GM19452 (cell line): Measurements from ENCODE around the gene TMTC1.

Source experiments
- ATAC-seq: cut with Tn5 transposase; IDR thresholded peaks from one replicate; pipeline ENCODE4 v1.9.1; 2021; ENCODE audit not compliant: unreplicated experiment

Gene TMTC1

DNA sequence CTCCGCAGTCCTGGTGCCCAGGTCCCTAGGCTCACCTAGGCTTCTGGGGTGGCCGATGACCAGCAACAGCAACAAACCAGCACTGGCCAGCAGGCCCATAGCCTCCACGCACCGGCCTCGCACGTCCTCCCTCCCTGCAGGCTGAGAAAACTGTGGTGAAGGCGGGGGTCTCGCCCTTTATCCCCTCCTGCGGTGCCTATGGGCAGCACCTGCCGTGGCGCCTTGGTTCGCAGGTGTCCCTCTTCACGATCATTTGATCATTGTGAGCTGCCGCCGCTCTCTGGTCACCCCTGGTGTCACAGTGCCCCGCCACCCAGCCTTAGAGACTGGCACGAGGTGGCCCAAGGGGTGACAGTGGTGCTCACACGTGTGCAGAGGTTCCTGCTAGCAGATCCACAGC, 286.2 kb downstream of the TMTC1 start, which contains the start of gene OVCH1:
Gene OVCH1 (minus strand): TSS at position 99 of the 400 bp plus-strand sequence. CDS start 0 bp downstream, at position 99.
- no peak for ATAC-seq

DNA sequence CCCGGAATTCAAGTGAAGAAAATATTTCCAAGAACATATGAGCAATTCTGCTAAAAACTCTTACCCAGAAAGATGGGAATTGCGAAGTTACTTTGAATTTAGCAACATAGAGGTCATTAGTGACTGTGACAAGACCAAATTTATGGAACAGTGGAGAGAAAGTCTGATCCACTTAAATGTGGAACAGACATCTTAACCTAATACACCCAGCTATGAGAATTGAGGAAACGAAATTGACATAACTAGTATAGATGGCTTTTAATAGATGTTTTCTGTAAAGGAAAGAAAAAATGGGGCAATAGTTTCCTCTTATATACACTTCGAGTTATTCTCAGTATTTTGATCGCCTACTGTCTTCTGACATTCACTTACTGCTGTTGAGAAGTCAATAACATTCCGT, 290.9 kb downstream of the TMTC1 start:
- ATAC-seq: no peak

DNA sequence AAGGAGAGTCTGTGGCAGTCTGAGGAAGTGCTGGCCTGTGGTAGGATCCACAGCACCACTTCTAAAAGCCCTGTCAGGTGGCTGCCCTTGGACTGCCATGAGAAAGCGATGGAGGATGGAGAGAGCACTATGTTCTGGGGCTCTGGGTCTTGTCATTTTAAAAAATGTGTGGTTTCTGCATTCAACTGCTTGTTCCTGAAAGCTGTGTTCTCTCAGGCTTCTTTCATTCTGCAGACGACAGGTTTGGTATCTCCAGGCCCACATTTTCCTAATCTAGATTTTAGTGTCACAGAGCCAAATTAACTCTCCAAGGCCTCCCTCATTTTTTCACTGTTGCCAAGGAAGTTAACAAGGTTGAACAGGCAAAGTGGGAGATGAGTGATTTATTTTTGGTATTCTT, 296.8 kb downstream of the TMTC1 start:
- ATAC-seq: no peak

DNA sequence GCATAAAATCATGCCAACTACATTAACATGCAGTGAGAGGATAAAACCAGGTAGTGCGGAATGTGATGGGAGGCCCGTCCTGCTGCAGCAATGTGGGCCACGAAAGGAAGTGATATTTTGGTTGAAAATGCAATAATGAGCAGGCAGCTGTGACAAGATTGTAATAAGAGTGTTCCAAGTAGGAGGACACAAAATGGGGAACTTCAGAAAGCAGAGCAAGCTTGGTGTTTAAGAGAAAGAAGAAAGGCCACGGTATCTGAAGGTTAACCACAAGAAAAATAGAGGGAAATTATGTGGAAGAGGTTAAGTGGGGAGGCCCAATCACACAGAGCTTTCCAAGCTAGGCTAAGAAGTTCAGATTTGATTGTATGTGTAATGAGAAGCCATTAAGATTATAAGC, 320.5 kb downstream of the TMTC1 start:
- no peak for ATAC-seq

DNA sequence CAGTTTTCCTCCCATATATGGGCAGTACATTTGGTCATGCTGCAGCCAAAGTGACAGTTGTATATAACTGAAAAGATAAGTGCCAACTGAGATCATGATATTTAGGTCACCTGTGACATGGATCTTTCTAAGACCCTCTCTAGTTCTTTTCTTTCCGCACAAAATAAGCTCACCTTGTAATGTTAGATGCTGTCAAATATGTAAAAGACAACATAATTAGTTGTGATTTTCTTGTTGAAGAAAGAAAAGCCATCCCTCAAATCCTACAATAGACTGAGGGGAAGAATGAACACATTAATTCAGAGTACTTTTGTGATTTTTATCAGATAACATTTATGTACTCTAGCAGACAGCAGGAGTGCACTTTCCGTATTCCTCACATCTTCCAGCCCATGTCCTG, 323.7 kb downstream of the TMTC1 start:
- no peak for ATAC-seq

DNA sequence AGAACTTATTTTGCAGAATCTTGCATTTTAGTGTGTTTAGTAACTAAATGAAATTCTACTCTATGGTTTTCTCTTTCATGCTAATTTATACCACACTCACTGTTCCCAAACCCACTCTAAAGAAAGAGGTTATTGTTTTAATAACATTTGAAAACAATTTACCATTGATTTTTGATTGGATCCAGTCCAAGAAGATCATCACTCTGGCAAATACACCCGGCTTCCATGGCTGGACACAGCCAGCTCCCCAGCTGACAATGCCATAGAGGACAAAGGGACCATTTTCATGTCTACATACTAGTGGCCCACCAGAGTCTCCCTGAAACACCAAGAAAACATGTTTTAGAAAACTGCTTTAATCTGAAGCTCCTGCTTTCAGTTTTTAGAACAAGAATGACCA, 328.7 kb downstream of the TMTC1 start:
- no peak for ATAC-seq

DNA sequence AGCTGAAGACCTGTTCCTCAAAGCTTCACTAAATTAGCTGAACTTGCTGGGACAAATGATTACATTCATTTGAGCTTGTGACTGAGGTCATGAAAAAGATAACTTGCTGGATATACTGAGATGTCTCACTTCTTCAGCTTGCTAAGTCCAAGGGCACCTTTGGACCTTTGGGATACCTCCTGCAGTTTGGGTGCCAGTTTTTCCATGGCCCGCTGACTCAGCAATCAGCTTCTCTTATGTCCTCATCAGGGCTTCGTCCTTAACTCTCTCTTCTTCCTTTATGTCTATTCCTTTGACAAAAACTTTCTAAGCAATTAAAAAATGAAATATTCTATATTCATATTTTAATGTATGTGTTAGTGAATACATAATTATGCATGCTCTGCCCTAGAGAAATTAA, 331.9 kb downstream of the TMTC1 start:
- ATAC-seq: no peak
